ENCODE results near the gene CLDN14. TPM values are rescaled to one million over a fixed set of nuclear protein-coding genes. Genes with fewer than 3 reads are reported as not detected.

The CLDN14 gene
- total and polyA plus RNA-seq, 8 donors = 0.38 to 3.3 (median 0.92) TPM

DNA sequence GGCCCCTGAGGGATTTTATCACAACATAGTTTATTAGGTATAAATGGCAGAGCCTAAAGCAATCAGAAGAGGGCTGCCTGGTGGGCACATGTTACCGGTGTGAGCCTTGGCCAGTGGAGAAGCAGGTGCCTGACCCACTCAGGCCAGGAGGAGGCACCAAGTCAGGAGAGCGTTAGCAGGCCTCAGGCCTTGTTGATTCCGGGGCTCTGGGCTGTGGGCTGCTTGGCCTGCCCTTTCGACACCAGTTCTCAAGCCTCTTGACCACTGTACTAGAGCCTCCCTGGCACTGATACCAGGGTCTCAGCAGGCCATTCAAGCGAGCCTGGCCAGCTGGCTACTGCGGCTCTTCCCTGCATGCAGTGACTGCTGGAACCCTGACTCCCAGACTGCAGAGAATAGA, 20.8 kb downstream of the CLDN14 start:
- H3K4me1 ChIP-seq = peaks cover 0 to 2% (median 1%) of the 10 kb centered on the region in 3 donors
- FAIRE-seq (no peak), ATAC-seq (no peak), DNase-seq (no peak)
- H3K36me3 ChIP-seq = no peaks in the 10 kb centered on the region
- H3K27me3 ChIP-seq = no peaks in the 10 kb centered on the region
- no peak overlapping the region for H3K27ac ChIP-seq
- no peaks in the 10 kb centered on the region for H3K9me3 ChIP-seq
- H3K4me3 ChIP-seq = no peak overlapping the region
- WGBS, 2 donors = 95 to 96% methylated on average over 6 of the region's 6 CpGs
- no peak for TF ChIP-seq CTCF (IDR thresholded peaks at IDR 0.05)
- intact Hi-C loops (cut with DNase I) = no loop called here

DNA sequence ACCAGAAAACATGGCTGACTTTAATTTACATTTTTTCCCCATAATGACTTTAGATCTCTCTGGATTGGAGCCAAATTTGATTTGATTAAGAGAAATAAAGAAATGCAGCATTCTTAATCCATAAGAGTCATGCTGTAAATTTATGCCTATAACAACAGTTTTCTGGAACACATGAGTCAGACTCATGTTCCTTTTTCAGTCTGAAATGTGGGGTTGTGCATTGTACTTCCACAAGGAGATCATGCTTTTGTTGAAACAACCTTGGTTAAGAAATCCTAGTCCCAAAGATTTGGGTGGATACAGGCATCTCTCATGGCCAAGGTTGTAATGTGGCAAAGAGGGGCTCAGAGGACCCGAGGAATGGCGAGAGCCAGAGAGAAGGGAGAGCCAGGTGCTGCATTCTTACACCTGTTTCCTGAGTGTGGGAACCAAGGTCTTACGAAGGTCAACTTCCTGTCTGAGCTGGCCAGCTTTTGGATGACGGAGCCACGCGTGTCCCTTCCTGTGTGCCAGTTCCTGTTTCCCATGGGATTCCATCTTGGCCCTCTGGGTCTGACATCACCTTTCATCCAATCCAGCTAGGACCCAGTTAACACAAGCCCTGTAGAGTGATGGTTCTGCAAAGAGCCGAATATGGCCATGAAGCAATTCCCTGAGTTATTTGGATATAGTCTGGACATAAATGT, 23.1 kb downstream of the CLDN14 start:
- intact Hi-C loops (cut with DNase I) = no loop called here
- H3K9me3 ChIP-seq = no peaks in the 10 kb centered on the region
- FAIRE-seq = no peak
- H3K27ac ChIP-seq = no peak overlapping the region
- ATAC-seq = no peak
- no peaks in the 10 kb centered on the region for H3K36me3 ChIP-seq
- no peaks in the 10 kb centered on the region for H3K27me3 ChIP-seq
- H3K4me1 ChIP-seq = peaks cover 0 to 8% (median 7%) of the 10 kb centered on the region in 3 donors
- WGBS, 2 donors = 69 to 71% methylated on average over 7 of the region's 7 CpGs
- no peak for DNase-seq
- no peak for TF ChIP-seq CTCF (IDR thresholded peaks at IDR 0.05)
- no peak overlapping the region for H3K4me3 ChIP-seq

DNA sequence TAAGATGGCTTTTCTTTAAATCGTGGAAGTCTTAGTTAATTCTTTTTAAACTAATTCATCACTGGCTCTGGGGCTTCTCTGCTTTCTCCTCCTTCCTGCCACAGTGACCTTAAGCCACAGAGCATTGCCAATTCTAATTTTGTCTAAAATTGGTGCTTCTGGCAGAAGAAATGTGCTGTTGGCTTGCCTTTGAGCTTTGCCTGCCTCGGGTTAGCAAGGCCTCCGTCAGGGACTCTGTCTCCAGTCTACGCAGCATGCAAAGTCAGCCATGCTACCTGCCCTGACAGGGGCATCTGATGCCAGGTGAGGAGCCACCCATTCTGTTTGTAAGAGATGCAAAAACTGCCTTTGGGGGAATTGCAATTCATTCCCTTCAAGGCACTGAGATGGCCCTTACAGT, 25.2 kb downstream of the CLDN14 start:
- no peak for DNase-seq
- WGBS, 2 donors = 58 to 62% methylated on average over 4 of the region's 4 CpGs
- Histone ChIP-seq H3K9me3 (no peaks in the 10 kb centered on the region), H3K36me3 (no peaks in the 10 kb centered on the region), H3K27me3 (no peaks in the 10 kb centered on the region), H3K4me1 (peaks cover 0 to 8% (median 7%) of the 10 kb centered on the region in 3 donors), H3K4me3 (no peak overlapping the region), H3K27ac (peak overlapping the region in 2 of 4 donors; percentile 72 to 78)
- intact Hi-C loops (cut with DNase I) = no loop called here
- no peak for FAIRE-seq
- no peak for TF ChIP-seq CTCF (IDR thresholded peaks at IDR 0.05)
- ATAC-seq = no peak

DNA sequence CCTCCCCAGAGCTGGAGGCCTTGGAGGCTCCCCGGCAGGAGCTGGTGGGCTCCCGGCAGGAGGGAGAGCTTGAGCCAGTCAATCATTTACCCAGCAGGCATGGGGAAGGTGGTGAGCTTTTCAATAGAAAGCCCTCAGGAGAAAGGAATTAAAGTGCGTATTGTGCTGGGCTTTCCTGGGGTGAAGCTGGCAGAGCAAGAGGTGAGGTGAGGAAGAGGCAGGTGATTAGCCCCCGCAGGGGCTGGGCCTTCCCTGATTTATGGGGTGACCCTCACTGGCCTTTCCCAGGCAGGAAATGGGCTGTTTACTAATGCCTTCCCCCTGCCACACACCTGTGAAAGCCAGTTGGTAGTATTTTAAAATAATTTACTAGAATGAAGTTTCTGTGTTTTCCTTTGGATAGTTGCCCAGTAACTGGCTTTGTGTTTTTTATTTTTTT, 25.8 kb downstream of the CLDN14 start:
- Histone ChIP-seq H3K9me3 (no peaks in the 10 kb centered on the region), H3K4me3 (no peak overlapping the region), H3K36me3 (no peaks in the 10 kb centered on the region), H3K4me1 (peaks cover 0 to 8% (median 7%) of the 10 kb centered on the region in 3 donors), H3K27me3 (no peaks in the 10 kb centered on the region), H3K27ac (peak overlapping the region in 3 of 4 donors; percentile 63 to 78 (median 72))
- FAIRE-seq = no peak
- peak in 2 of 6 donors; percentile 42 to 49 for DNase-seq
- 9% methylated on average over 4 of the region's 4 CpGs for WGBS, 2 donors
- no peak for TF ChIP-seq CTCF (IDR thresholded peaks at IDR 0.05)
- peak; percentile 69 to 85 (median 78) for ATAC-seq
- intact Hi-C loops (cut with DNase I) = no loop called here

DNA sequence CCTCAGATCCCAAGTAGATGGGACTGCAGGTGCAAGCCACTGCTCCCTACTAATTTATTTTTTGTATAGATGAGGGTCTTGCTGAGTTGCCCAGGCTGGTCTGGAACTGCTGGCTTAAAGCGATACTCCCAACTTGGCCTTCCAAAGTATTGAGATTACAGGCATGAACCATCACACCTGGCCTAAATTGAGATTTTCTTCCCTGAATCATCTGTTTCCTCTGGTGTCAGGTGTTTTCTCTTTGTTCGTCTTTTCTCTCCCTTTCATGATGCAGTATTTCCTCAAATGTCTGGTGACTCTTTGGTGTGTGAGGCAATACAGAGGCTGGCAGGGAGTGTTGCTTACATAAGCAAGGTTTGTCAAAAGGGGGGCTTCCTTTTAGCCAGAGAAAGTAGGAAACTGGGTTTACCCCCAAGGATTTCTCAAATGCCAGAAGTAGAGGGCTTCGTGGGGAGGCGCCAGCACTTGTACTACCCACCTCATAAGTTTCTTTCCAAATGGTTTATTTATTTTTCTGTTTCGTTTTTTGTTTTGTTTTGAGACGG, 27.6 kb downstream of the CLDN14 start:
- Histone ChIP-seq H3K4me1 (peaks cover 0 to 8% (median 7%) of the 10 kb centered on the region in 3 donors), H3K4me3 (no peak overlapping the region), H3K27me3 (no peaks in the 10 kb centered on the region), H3K9me3 (no peaks in the 10 kb centered on the region), H3K36me3 (no peaks in the 10 kb centered on the region), H3K27ac (no peak overlapping the region)
- TF ChIP-seq CTCF (IDR thresholded peaks at IDR 0.05) = no peak
- ATAC-seq = no peak
- FAIRE-seq = no peak
- WGBS, 2 donors = 61 to 83% methylated on average over 6 of the region's 6 CpGs
- DNase-seq = no peak
- intact Hi-C loops (cut with DNase I) = no loop called here

Data from pancreas (tissue), 10 donors.